HepG2 (cell line): ENCODE results near the gene P2RY2. TPM values are rescaled to one million over a fixed set of nuclear protein-coding genes. Genes with fewer than 3 reads are reported as not detected.

ENCODE experiments used
- GATA4 ChIP-seq: sonication (generic); IDR thresholded peaks from 2 replicates; pipeline ENCODE4 v1.6.1; 2016; ENCODE audit warnings: antibody characterized with exemption, low read depth, borderline replicate concordance
- HNF4G ChIP-seq, 2 experiments: sonication (generic) in 1 of 2; formaldehyde crosslinking in 1 of 2; IDR thresholded peaks; 2 replicates each; pipeline versions ENCODE4 v1.4.0 to v1.6.1; 2011 to 2020; ENCODE audit warnings: borderline replicate concordance in 2 of 2, low read depth in 2 of 2, mild to moderate bottlenecking in 2 of 2, low read length in 1 of 2, missing genetic modification reagents in 1 of 2, moderate library complexity in 1 of 2
- MAZ ChIP-seq, 2 experiments: sonication (generic) in 1 of 2; formaldehyde crosslinking in 1 of 2; IDR thresholded peaks; 2 replicates each; pipeline versions ENCODE4 v1.5.0 to v1.6.1; 2012 to 2020; ENCODE audit warnings: low read depth in 2 of 2, mild to moderate bottlenecking in 2 of 2, borderline replicate concordance in 1 of 2, improper control_type of control experiment in 1 of 2, low read length in 1 of 2, missing genetic modification reagents in 1 of 2, moderate library complexity in 1 of 2
- MBD4 ChIP-seq: IDR thresholded peaks from 2 replicates; pipeline ENCODE4 v1.6.1; 2012; ENCODE audit warnings: low read length, inconsistent platforms, borderline replicate concordance
- NBN ChIP-seq: fragments of 450-650 bp; conservative IDR thresholded peaks from 2 replicates; pipeline ENCODE4 v1.6.1; 2017
- PITX1 ChIP-seq: sonication (generic); formaldehyde crosslinking; IDR thresholded peaks from 2 replicates; pipeline ENCODE4 v1.5.1; 2020; ENCODE audit warnings: mild to moderate bottlenecking, missing genetic modification reagents
- SMARCC2 ChIP-seq: fragments of 450-650 bp; IDR thresholded peaks from 2 replicates; pipeline ENCODE4 v1.6.1; 2017; ENCODE audit warnings: antibody characterized with exemption, mild to moderate bottlenecking
- TCF7 ChIP-seq: sonication (generic); IDR thresholded peaks from 2 replicates; pipeline ENCODE4 v1.6.1; 2016; ENCODE audit warnings: antibody characterized with exemption, low read depth
- U2AF2 ChIP-seq: fragments of 200-400 bp; formaldehyde crosslinking; IDR thresholded peaks from 2 replicates; pipeline ENCODE4 v1.6.1; 2017; ENCODE audit warnings: low read depth, mild to moderate bottlenecking, low read length
- ZNF354B ChIP-seq: sonication (generic); formaldehyde crosslinking; IDR thresholded peaks from 2 replicates; pipeline ENCODE4 v1.8.0; 2022; ENCODE audit warnings: mild to moderate bottlenecking, missing genetic modification reagents
- ZNF557 ChIP-seq: sonication (generic); formaldehyde crosslinking; IDR thresholded peaks from 2 replicates; pipeline ENCODE4 v1.4.0; 2020; ENCODE audit warnings: missing genetic modification reagents
- ZNF558 ChIP-seq: sonication (generic); formaldehyde crosslinking; IDR thresholded peaks from 2 replicates; pipeline ENCODE4 v1.9.0; 2022; ENCODE audit warnings: mild to moderate bottlenecking, missing genetic modification reagents, borderline replicate concordance
- ZNF567 ChIP-seq: sonication (generic); formaldehyde crosslinking; IDR thresholded peaks from 2 replicates; pipeline ENCODE4 v1.8.1; 2023; ENCODE audit warnings: mild to moderate bottlenecking, missing genetic modification reagents, borderline replicate concordance
- ZNF570 ChIP-seq: sonication (generic); formaldehyde crosslinking; IDR thresholded peaks from 2 replicates; pipeline ENCODE4 v1.4.0; 2020; ENCODE audit warnings: mild to moderate bottlenecking, missing genetic modification reagents, borderline replicate concordance
- polyA plus RNA-seq, 8 experiments: library from polyadenylated mRNA; depleted of rRNA in 3 of 8; stranded (reverse) in 7 of 8; unstranded in 1 of 8; fragments of >200 nt; fragmentation: Illumina TruSeq in 4 of 8; extraction: Trizol in 4 of 8; gene quantifications; 2 replicates each; pipeline versions ENCODE4 v1.2.1 to v1.2.3, GENCODE V29; 2011 to 2016; ENCODE audit warnings: low read depth in 4 of 8, missing spikeins in 1 of 8, mixed read lengths in 1 of 8; ENCODE audit not compliant: insufficient read depth in 1 of 8
- total RNA-seq, 5 experiments: library from RNA; depleted of rRNA; stranded (reverse); fragments of >200 nt; fragmentation: Illumina TruSeq; extraction: Trizol; gene quantifications; 2 replicates each; pipeline ENCODE4 v1.2.3, GENCODE V29; 2016; ENCODE audit warnings: low read depth in 1 of 5
- TF ChIP-seq, protein P1 (sequence below): IDR thresholded peaks from 2 replicates; pipeline ENCODE4 v1.6.1; 2016; ENCODE audit warnings: missing biosample characterization, missing genetic modification reagents, low read depth
- TF ChIP-seq, protein P2 (sequence below): fragments of 450-650 bp; IDR thresholded peaks from 2 replicates; pipeline ENCODE4 v1.6.1; 2017; ENCODE audit warnings: mild to moderate bottlenecking
- TF ChIP-seq, protein P3 (sequence below): sonication (generic); formaldehyde crosslinking; IDR thresholded peaks from 2 replicates; pipeline ENCODE4 v1.8.0; 2022; ENCODE audit warnings: mild to moderate bottlenecking, missing genetic modification reagents, moderate library complexity
- TF ChIP-seq, protein P4 (sequence below): sonication (generic); formaldehyde crosslinking; IDR thresholded peaks from 2 replicates; pipeline ENCODE4 v1.8.0; 2022; ENCODE audit warnings: mild to moderate bottlenecking, missing genetic modification reagents, moderate library complexity
- TF ChIP-seq, protein P5 (sequence below): IDR thresholded peaks from 2 replicates; pipeline ENCODE4 v1.6.1; 2012; ENCODE audit warnings: inconsistent platforms
- TF ChIP-seq, protein P6 (sequence below): sonication (generic); formaldehyde crosslinking; IDR thresholded peaks from 2 replicates; pipeline ENCODE4 v1.5.0; 2020; ENCODE audit warnings: mild to moderate bottlenecking, low read depth, missing genetic modification reagents, borderline replicate concordance

P2RY2 gene
- total and polyA plus RNA-seq, 2 of the 13 experiments (the other 11 are each of a cell fraction or from before 2014, with no cell fraction given), result 0.95 to 3.1 TPM

DNA sequence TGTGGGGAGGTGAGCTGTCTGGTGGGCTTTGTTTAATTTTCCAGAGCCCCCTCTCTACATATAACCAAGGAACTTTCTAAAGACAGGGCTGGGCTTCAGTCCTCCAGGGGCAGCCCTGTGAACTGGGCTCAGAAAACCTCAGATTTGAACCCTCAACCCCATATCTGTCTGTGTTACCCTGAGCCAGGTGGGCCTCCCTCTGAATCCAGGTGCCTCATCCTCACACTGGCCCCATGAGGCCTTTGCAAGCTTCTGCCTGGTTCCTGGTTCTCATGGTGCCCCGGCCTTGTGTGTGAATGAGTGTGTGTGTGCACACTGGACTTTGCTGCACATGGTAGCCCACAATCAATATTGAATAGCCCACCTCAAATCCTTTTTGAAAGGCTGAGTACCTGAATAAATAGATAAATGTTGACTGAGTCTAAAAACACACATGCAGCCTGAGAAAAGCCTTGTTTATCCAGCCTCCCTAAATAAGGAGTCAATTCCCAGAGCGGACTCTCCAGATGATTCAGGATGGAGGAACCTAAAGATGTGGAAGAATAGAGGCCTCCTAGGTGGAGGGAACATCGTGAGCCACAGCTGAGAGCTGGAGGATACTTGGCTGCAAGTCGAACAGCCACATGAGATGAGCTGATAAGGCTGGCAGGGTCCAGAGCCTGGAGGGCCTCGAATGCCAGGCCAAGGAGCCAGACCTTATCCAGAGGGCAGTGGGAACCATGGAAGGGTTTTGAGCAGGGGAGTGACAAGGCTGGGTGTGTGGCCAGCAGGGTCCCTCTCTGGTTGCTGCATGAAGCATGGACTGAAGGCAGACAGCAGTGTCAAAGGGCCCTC lies 28.1 kb upstream of the P2RY2 start (continued):
- TF ChIP-seq ZNF558 (CRISPR knock-in tag) (no peak), NBN (no peak), ZNF567 (no peak), MBD4 (no peak), TCF7 (peak; percentile 60), GATA4 (no peak), HNF4G (IDR thresholded peaks at IDR 0.05; ENCODE audit: borderline replicate concordance, low read depth, low read length) (no peak), HNF4G (CRISPR knock-in tag; IDR thresholded peaks at IDR 0.05; ENCODE audit: borderline replicate concordance, low read depth) (no peak), MAZ (IDR thresholded peaks at IDR 0.05; ENCODE audit: borderline replicate concordance, low read depth, low read length) (no peak), MAZ (CRISPR knock-in tag; IDR thresholded peaks at IDR 0.05; ENCODE audit: low read depth) (no peak), SMARCC2 (no peak), PITX1 (CRISPR knock-in tag) (peak; percentile 96), ZNF354B (CRISPR knock-in tag) (no peak), ZNF570 (CRISPR knock-in tag) (no peak), U2AF2 (no peak), ZNF557 (CRISPR knock-in tag) (no peak)
- TF ChIP-seq, protein P1, sequence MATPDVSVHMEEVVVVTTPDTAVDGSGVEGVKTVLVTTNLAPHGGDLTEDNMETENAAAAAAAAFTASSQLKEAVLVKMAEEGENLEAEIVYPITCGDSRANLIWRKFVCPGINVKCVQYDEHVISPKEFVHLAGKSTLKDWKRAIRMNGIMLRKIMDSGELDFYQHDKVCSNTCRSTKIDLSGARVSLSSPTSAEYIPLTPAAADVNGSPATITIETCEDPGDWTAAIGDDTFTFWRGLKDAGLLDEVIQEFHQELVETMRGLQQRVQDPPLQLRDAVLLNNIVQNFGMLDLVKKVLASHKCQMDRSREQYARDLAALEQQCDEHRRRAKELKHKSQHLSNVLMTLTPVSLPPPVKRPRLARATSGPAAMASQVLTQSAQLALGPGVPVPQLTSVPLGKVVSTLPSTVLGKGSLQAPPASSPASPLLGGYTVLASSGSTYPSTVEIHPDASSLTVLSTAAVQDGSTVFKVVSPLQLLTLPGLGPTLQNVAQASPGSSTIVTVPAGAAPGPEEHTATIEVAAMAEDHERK (CRISPR knock-in tag), result no peak
- TF ChIP-seq, protein P2, sequence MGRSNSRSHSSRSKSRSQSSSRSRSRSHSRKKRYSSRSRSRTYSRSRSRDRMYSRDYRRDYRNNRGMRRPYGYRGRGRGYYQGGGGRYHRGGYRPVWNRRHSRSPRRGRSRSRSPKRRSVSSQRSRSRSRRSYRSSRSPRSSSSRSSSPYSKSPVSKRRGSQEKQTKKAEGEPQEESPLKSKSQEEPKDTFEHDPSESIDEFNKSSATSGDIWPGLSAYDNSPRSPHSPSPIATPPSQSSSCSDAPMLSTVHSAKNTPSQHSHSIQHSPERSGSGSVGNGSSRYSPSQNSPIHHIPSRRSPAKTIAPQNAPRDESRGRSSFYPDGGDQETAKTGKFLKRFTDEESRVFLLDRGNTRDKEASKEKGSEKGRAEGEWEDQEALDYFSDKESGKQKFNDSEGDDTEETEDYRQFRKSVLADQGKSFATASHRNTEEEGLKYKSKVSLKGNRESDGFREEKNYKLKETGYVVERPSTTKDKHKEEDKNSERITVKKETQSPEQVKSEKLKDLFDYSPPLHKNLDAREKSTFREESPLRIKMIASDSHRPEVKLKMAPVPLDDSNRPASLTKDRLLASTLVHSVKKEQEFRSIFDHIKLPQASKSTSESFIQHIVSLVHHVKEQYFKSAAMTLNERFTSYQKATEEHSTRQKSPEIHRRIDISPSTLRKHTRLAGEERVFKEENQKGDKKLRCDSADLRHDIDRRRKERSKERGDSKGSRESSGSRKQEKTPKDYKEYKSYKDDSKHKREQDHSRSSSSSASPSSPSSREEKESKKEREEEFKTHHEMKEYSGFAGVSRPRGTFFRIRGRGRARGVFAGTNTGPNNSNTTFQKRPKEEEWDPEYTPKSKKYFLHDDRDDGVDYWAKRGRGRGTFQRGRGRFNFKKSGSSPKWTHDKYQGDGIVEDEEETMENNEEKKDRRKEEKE, result no peak
- TF ChIP-seq, protein P3, sequence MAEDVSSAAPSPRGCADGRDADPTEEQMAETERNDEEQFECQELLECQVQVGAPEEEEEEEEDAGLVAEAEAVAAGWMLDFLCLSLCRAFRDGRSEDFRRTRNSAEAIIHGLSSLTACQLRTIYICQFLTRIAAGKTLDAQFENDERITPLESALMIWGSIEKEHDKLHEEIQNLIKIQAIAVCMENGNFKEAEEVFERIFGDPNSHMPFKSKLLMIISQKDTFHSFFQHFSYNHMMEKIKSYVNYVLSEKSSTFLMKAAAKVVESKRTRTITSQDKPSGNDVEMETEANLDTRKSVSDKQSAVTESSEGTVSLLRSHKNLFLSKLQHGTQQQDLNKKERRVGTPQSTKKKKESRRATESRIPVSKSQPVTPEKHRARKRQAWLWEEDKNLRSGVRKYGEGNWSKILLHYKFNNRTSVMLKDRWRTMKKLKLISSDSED (CRISPR knock-in tag), result no peak
- TF ChIP-seq, protein P4, sequence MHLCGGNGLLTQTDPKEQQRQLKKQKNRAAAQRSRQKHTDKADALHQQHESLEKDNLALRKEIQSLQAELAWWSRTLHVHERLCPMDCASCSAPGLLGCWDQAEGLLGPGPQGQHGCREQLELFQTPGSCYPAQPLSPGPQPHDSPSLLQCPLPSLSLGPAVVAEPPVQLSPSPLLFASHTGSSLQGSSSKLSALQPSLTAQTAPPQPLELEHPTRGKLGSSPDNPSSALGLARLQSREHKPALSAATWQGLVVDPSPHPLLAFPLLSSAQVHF (CRISPR knock-in tag), result no peak
- TF ChIP-seq, protein P5, sequence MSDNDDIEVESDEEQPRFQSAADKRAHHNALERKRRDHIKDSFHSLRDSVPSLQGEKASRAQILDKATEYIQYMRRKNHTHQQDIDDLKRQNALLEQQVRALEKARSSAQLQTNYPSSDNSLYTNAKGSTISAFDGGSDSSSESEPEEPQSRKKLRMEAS, result peak; percentile 57
- TF ChIP-seq, protein P6, sequence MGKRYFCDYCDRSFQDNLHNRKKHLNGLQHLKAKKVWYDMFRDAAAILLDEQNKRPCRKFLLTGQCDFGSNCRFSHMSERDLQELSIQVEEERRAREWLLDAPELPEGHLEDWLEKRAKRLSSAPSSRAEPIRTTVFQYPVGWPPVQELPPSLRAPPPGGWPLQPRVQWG (CRISPR knock-in tag), result no peak
